HCT116 (cell line): ENCODE measurements around the gene B3GALT5.

Source experiments
- ATF3 ChIP-seq: IDR thresholded peaks from 2 replicates; pipeline ENCODE4 v1.6.1; 2012
- CEBPB ChIP-seq: IDR thresholded peaks from 2 replicates; pipeline ENCODE4 v1.6.1; 2012; ENCODE audit warnings: low read depth
- CTCF ChIP-seq, 3 experiments: fragments of 200-600 bp in 1 of 3; sonication (generic) in 1 of 3; IDR thresholded peaks in 2 of 3; conservative IDR thresholded peaks in 1 of 3; 2 replicates each; pipeline ENCODE4 v1.5.1; 2012 to 2017; ENCODE audit warnings: low read depth in 2 of 3, low read length in 2 of 3, antibody characterized with exemption in 1 of 3, borderline replicate concordance in 1 of 3, control low read depth in 1 of 3, mild to moderate bottlenecking in 1 of 3, mixed read lengths in 1 of 3, mixed run types in 1 of 3, moderate library complexity in 1 of 3; ENCODE audit not compliant: insufficient read depth in 1 of 3
- EZH2phosphoT487 ChIP-seq: fragments of 200-600 bp; IDR thresholded peaks from 2 replicates; pipeline ENCODE4 v1.6.1; 2018; ENCODE audit warnings: antibody characterized with exemption, borderline replicate concordance
- JUND ChIP-seq: IDR thresholded peaks from 2 replicates; pipeline ENCODE4 v1.6.1; 2012
- POLR2A ChIP-seq: IDR thresholded peaks from 2 replicates; pipeline ENCODE4 v1.7.0; 2011; ENCODE audit warnings: borderline replicate concordance; ENCODE audit not compliant: insufficient read depth, insufficient read length; ENCODE audit errors: extremely low read depth
- POLR2AphosphoS5 ChIP-seq: IDR thresholded peaks from 2 replicates; pipeline ENCODE4 v1.6.1; 2011; ENCODE audit warnings: mild to moderate bottlenecking, low read depth, low read length, moderate library complexity
- RAD21 ChIP-seq: IDR thresholded peaks from 2 replicates; pipeline ENCODE4 v1.6.1; 2012; ENCODE audit warnings: low read depth, mild to moderate bottlenecking
- SP1 ChIP-seq: IDR thresholded peaks from 2 replicates; pipeline ENCODE4 v1.6.1; 2012; ENCODE audit warnings: low read depth
- TF ChIP-seq, protein P1 (sequence below): IDR thresholded peaks from 2 replicates; pipeline ENCODE4 v1.6.1; 2012
- TF ChIP-seq, protein P2 (sequence below): IDR thresholded peaks from 2 replicates; pipeline ENCODE4 v1.6.1; 2012; ENCODE audit warnings: low read depth

- TF ChIP-seq CTCF (IDR thresholded peaks at IDR 0.05 in 2 of 3, conservative IDR thresholded peaks at IDR 0.05 in 1 of 3; ENCODE audit: borderline replicate concordance in 1 of 3, insufficient read depth in 1 of 3, low read depth in 2 of 3, low read length in 2 of 3) (no peak), EZH2phosphoT487 (no peak), POLR2A (no peak), ATF3 (no peak), SP1 (no peak), POLR2AphosphoS5 (no peak), RAD21 (no peak), CEBPB (no peak), JUND (no peak)
- TF ChIP-seq, protein P1, sequence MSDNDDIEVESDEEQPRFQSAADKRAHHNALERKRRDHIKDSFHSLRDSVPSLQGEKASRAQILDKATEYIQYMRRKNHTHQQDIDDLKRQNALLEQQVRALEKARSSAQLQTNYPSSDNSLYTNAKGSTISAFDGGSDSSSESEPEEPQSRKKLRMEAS, result no peak
- TF ChIP-seq, protein P2, sequence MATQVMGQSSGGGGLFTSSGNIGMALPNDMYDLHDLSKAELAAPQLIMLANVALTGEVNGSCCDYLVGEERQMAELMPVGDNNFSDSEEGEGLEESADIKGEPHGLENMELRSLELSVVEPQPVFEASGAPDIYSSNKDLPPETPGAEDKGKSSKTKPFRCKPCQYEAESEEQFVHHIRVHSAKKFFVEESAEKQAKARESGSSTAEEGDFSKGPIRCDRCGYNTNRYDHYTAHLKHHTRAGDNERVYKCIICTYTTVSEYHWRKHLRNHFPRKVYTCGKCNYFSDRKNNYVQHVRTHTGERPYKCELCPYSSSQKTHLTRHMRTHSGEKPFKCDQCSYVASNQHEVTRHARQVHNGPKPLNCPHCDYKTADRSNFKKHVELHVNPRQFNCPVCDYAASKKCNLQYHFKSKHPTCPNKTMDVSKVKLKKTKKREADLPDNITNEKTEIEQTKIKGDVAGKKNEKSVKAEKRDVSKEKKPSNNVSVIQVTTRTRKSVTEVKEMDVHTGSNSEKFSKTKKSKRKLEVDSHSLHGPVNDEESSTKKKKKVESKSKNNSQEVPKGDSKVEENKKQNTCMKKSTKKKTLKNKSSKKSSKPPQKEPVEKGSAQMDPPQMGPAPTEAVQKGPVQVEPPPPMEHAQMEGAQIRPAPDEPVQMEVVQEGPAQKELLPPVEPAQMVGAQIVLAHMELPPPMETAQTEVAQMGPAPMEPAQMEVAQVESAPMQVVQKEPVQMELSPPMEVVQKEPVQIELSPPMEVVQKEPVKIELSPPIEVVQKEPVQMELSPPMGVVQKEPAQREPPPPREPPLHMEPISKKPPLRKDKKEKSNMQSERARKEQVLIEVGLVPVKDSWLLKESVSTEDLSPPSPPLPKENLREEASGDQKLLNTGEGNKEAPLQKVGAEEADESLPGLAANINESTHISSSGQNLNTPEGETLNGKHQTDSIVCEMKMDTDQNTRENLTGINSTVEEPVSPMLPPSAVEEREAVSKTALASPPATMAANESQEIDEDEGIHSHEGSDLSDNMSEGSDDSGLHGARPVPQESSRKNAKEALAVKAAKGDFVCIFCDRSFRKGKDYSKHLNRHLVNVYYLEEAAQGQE, result no peak
Measured at GRCh38 chr21:39662411-39662953, 49.7 kb downstream of the B3GALT5 start.
